Right atrium auricular region (tissue), 2 donors: ENCODE results near the gene EDNRB. TPM values are rescaled to one million over a fixed set of nuclear protein-coding genes. Genes with fewer than 3 reads are reported as not detected.
A peak's percentile ranks its signal among the peaks of the same experiment; 100 is the strongest.

Experiments
- DNase-seq: peaks from one replicate; pipeline ENCODE4 v3.0.0-alpha.2; 2019; ENCODE audit warnings: low spot score
- H3K27ac ChIP-seq, 2 donors: fragments of 200-600 bp; sonication (generic); 1 replicate in 1 of 2; 2 replicates in 1 of 2; pipeline ENCODE4 v1.5.1; 2016 to 2019
- H3K27me3 ChIP-seq, 2 donors: fragments of 200-600 bp; sonication (generic); one replicate each; pipeline versions ENCODE4 v1.5.1 to v1.6.0; 2017 to 2019
- H3K36me3 ChIP-seq: fragments of 200-600 bp; sonication (generic); one replicate; pipeline ENCODE4 v1.5.1; 2016
- H3K4me1 ChIP-seq, 2 donors: fragments of 200-600 bp; sonication (generic); one replicate each; pipeline versions ENCODE4 v1.5.1 to v1.6.0; 2017 to 2019
- H3K4me3 ChIP-seq, 2 donors: fragments of 200-600 bp; sonication (generic); 1 replicate in 1 of 2; 2 replicates in 1 of 2; pipeline ENCODE4 v1.5.1; 2017 to 2019; ENCODE audit warnings: mild to moderate bottlenecking in 1 of 2, moderate library complexity in 1 of 2
- H3K9me3 ChIP-seq, 2 donors: fragments of 200-600 bp; sonication (generic); one replicate each; pipeline ENCODE4 v1.5.1; 2019
- total RNA-seq, 2 donors: library from RNA; depleted of rRNA; stranded (reverse); fragments of >200 nt; gene quantifications; one replicate each; pipeline ENCODE4 v1.1.0, GENCODE V29; 2016
- TF ChIP-seq, protein P1 (sequence below), 2 donors: fragments of 200-600 bp; sonication (generic); IDR thresholded peaks; one replicate each; pipeline ENCODE4 v1.5.1; 2019; ENCODE audit warnings: antibody characterized with exemption in 2 of 2

EDNRB gene
- total RNA-seq, 2 donors from 2014 or later: 52.1 to 68.0 TPM

DNA sequence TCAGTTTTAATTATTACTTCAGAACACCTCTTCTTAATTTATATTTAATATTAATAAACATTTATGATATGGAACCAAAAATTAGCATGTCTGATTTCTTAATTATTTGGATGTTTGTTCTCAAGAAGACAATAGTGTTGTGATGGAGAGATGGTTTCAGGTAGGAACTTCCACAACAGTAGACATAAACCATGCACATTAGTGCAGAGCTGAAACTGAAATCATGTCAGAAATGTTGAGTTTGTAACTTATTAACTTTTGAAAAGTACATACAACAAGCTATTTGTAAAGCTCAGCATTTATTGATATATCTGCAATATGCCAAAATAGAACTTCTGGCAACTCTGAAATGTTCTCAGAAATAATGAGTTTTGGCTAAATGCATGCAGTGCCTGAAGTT lies 11.8 kb upstream of the EDNRB start:
- no peak for DNase-seq
- no peaks in the 10 kb centered on the region for H3K4me1 ChIP-seq
- H3K4me3 ChIP-seq: no peak overlapping the region
- no peaks in the 10 kb centered on the region for H3K9me3 ChIP-seq
- no peak overlapping the region for H3K27ac ChIP-seq
- H3K27me3 ChIP-seq: no peaks in the 10 kb centered on the region
- TF ChIP-seq, protein P1, sequence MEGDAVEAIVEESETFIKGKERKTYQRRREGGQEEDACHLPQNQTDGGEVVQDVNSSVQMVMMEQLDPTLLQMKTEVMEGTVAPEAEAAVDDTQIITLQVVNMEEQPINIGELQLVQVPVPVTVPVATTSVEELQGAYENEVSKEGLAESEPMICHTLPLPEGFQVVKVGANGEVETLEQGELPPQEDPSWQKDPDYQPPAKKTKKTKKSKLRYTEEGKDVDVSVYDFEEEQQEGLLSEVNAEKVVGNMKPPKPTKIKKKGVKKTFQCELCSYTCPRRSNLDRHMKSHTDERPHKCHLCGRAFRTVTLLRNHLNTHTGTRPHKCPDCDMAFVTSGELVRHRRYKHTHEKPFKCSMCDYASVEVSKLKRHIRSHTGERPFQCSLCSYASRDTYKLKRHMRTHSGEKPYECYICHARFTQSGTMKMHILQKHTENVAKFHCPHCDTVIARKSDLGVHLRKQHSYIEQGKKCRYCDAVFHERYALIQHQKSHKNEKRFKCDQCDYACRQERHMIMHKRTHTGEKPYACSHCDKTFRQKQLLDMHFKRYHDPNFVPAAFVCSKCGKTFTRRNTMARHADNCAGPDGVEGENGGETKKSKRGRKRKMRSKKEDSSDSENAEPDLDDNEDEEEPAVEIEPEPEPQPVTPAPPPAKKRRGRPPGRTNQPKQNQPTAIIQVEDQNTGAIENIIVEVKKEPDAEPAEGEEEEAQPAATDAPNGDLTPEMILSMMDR (IDR thresholded peaks at IDR 0.05): no peak
- H3K36me3 ChIP-seq: no peaks in the 10 kb centered on the region

DNA sequence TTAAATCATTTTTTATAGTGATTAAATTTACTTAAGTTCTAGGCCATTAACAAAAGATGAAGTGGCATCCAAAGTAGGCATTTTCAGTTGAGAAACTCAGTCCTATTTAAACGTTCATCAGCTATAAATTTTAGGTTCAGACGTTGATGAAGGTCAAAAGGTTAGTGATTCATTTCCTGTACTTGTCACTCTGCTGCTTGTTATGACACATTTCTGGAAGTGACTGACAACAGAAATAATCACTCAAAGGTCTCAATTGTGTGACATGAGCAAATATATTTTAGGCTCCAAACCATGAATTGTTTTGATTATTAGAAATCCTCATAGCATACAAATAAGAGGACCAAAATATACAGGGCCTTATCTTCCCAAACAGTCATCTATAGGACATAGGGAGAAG lies 10.3 kb upstream of the EDNRB start:
- Histone ChIP-seq H3K27me3 (no peaks in the 10 kb centered on the region), H3K9me3 (no peaks in the 10 kb centered on the region), H3K4me1 (no peaks in the 10 kb centered on the region), H3K27ac (no peak overlapping the region), H3K4me3 (no peak overlapping the region), H3K36me3 (no peaks in the 10 kb centered on the region)
- DNase-seq: no peak
- TF ChIP-seq, protein P1 (IDR thresholded peaks at IDR 0.05): no peak

DNA sequence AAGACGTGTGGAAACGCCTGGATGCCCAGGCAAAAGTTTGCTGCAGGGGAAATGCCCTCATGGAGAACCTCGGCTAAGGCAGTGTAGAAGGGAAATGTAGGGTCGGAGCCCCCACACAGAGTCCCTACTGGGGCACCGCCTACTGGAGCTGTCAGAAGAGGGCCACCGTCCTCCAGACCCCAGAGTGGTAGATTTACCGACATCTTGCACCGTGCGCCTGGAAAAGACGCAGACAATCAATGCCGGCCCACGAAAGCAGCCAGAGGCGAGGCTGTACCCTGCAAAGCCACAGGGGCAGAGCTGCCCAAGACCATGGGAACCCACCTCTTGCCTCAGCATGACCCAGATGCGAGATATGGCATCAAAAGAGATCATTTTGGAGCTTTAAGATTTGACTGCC lies 7.0 kb upstream of the EDNRB start:
- H3K9me3 ChIP-seq: no peaks in the 10 kb centered on the region
- H3K27ac ChIP-seq: no peak overlapping the region
- H3K4me3 ChIP-seq: no peak overlapping the region
- TF ChIP-seq, protein P1 (IDR thresholded peaks at IDR 0.05): no peak
- H3K27me3 ChIP-seq: no peaks in the 10 kb centered on the region
- no peaks in the 10 kb centered on the region for H3K4me1 ChIP-seq
- no peaks in the 10 kb centered on the region for H3K36me3 ChIP-seq
- no peak for DNase-seq

DNA sequence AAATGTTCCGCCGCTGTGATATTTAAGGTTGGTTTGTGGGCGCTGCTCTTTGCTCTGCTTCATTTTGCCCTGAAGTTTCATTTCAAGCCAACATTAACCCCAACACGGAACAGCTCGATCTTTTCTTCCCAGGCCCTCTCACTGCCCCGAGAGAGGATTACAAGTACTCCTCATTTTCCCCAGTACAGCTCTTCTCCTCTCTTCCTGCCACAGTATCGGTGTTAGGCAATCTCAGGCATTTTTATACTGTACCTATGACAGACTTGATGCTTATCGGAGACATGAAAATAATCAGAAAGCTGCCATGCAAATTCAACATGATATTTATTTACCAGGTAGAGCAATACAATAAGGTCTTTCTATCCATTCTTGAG lies 1.3 kb upstream of the EDNRB start:
- peaks cover 0 to 7% of the 10 kb centered on the region in 2 donors for H3K4me1 ChIP-seq
- DNase-seq: no peak
- no peaks in the 10 kb centered on the region for H3K36me3 ChIP-seq
- H3K27ac ChIP-seq: peak overlapping the region; percentile 52 to 83
- H3K9me3 ChIP-seq: no peaks in the 10 kb centered on the region
- H3K27me3 ChIP-seq: no peaks in the 10 kb centered on the region
- TF ChIP-seq, protein P1 (IDR thresholded peaks at IDR 0.05): no peak
- H3K4me3 ChIP-seq: peak overlapping the region; percentile 59 to 74

DNA sequence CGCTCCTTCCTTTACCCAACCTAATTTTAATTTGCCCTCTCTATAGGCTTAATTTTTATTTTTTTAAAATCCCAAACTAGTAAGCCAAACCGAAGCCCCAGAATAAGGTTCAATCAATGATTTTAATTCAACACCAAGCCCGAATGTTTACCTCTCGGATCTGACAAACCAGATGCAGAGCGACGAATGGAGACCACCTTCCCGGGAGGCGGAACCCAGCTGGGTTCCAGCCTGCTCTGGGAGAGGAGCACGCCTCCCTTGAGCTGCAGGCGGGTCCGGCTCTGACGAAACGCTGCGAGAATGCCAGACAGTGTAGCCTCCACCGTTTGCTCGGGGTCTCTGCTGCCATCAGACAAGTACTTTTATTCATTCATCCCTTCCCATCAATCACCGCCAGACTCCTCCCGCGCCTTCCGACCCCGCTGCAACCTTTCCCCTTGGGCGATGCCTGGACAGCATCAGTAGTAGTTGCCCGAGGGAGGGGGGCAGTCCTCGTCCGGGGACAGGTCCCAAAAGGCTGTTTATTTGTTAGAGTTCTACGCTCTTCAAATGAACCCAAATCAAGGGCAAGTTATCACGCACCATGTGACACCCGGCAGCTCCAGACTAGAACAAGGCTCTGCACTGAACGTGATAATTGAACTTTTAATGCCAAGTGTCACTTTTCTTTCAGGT lies 752 bp upstream of the EDNRB start:
- H3K27me3 ChIP-seq: no peaks in the 10 kb centered on the region
- peak; percentile 81 for DNase-seq
- peak overlapping the region; percentile 52 to 83 for H3K27ac ChIP-seq
- TF ChIP-seq, protein P1 (IDR thresholded peaks at IDR 0.05): no peak
- no peaks in the 10 kb centered on the region for H3K9me3 ChIP-seq
- H3K36me3 ChIP-seq: no peaks in the 10 kb centered on the region
- H3K4me3 ChIP-seq: peak overlapping the region; percentile 59 to 74
- peaks cover 0 to 7% of the 10 kb centered on the region in 2 donors for H3K4me1 ChIP-seq

DNA sequence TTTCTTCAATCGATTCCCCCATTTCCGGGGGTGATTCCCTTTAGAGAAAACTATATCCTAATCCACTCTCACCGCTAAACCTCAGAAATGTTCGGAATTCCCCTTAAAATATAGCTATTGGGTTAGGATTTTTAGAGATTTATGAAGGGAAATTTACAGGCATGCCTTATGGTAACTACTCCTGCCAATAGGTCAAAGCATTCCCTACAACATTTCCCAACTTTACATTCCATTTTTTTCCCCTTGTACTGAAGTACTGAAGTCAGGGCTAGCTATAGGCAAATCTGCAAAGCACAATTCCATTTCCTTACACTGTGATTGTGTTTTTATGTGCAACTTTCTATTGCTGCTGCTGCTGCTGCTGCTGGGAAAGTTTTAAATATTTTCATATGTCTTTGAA lies 2.1 kb downstream of the EDNRB start:
- H3K9me3 ChIP-seq: no peaks in the 10 kb centered on the region
- TF ChIP-seq, protein P1 (IDR thresholded peaks at IDR 0.05): no peak
- H3K36me3 ChIP-seq: no peaks in the 10 kb centered on the region
- peaks cover 0 to 7% of the 10 kb centered on the region in 2 donors for H3K4me1 ChIP-seq
- DNase-seq: no peak
- H3K27me3 ChIP-seq: no peaks in the 10 kb centered on the region
- peak overlapping the region; percentile 59 to 74 for H3K4me3 ChIP-seq
- H3K27ac ChIP-seq: peak overlapping the region; percentile 47 to 83
